ENCODE results near the gene QRFPR. TPM values are rescaled to one million over a fixed set of nuclear protein-coding genes. Genes with fewer than 3 reads are reported as not detected.

QRFPR gene
- total RNA-seq, 6 donors from 2014 or later, result not detected

DNA sequence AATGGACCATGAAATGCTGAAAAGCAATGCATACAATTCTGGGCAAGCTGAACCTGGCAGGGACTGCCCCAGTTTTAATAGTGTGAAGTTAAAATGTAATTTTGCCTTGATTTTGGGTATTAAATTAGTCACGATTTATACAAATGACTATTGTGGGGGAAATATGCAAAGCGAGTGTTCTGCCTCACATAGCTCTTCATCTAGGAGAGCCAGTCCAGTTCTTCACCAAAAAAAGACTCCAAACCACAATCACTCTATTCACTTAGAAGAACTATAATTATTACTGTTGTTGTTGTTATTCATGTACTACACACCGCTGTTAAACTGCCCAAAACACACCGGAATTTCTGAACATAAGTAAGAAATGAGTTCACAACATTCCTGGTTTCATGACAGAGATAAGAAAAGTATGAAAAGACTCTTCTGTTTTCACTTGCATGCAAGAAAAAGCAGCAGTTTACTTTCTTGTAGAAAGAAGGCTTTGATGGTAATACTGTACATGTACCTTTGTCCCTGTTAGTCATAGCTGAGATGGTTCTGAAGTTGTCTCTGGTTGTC is 101.9 kb downstream of the QRFPR start:
- H3K36me3 ChIP-seq, result no peaks in the 10 kb centered on the region
- TF ChIP-seq EP300 (IDR thresholded peaks at IDR 0.05) (no peak), POLR2AphosphoS5 (IDR thresholded peaks at IDR 0.05) (no peak), POLR2A (IDR thresholded peaks at IDR 0.05) (no peak)
- TF ChIP-seq, protein P1, sequence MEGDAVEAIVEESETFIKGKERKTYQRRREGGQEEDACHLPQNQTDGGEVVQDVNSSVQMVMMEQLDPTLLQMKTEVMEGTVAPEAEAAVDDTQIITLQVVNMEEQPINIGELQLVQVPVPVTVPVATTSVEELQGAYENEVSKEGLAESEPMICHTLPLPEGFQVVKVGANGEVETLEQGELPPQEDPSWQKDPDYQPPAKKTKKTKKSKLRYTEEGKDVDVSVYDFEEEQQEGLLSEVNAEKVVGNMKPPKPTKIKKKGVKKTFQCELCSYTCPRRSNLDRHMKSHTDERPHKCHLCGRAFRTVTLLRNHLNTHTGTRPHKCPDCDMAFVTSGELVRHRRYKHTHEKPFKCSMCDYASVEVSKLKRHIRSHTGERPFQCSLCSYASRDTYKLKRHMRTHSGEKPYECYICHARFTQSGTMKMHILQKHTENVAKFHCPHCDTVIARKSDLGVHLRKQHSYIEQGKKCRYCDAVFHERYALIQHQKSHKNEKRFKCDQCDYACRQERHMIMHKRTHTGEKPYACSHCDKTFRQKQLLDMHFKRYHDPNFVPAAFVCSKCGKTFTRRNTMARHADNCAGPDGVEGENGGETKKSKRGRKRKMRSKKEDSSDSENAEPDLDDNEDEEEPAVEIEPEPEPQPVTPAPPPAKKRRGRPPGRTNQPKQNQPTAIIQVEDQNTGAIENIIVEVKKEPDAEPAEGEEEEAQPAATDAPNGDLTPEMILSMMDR (IDR thresholded peaks at IDR 0.05), result no peak
- H3K4me1 ChIP-seq, result no peaks in the 10 kb centered on the region
- DNase-seq (no peak), ATAC-seq (ENCODE audit: low FRiP score in 2 of 2) (no peak)
- H3K4me3 ChIP-seq, result no peak overlapping the region
- WGBS, 2 donors, result 69 to 74% methylated on average over 4 of the region's 4 CpGs
- H3K9me3 ChIP-seq, result no peaks in the 10 kb centered on the region
- no peaks in the 10 kb centered on the region for H3K27me3 ChIP-seq
- H3K27ac ChIP-seq, result no peak overlapping the region

Small RNA genes within 50 kb of the gene (small RNA-seq; reads per million reads assigned to genes)
- gene RF00019, result 0 reads per million in 4 donors

Other genes starting within 250 kb of the QRFPR start
- gene TNIP3, start 216.7 kb downstream of the QRFPR start, total RNA-seq, result 1 to 10 TPM in 5 of 6 donors, under 1 TPM in 1; 0.89 to 8.0 (median 2.3) TPM

Data from upper lobe of left lung (tissue), 6 donors.